Measurements from ENCODE around the gene ADAM15. TPM values are rescaled to one million over a fixed set of nuclear protein-coding genes. Genes with fewer than 3 reads are reported as not detected.

The ADAM15 gene
- total RNA-seq, 2 experiments from 2014 or later: 73.9 to 76.4 TPM

DNA sequence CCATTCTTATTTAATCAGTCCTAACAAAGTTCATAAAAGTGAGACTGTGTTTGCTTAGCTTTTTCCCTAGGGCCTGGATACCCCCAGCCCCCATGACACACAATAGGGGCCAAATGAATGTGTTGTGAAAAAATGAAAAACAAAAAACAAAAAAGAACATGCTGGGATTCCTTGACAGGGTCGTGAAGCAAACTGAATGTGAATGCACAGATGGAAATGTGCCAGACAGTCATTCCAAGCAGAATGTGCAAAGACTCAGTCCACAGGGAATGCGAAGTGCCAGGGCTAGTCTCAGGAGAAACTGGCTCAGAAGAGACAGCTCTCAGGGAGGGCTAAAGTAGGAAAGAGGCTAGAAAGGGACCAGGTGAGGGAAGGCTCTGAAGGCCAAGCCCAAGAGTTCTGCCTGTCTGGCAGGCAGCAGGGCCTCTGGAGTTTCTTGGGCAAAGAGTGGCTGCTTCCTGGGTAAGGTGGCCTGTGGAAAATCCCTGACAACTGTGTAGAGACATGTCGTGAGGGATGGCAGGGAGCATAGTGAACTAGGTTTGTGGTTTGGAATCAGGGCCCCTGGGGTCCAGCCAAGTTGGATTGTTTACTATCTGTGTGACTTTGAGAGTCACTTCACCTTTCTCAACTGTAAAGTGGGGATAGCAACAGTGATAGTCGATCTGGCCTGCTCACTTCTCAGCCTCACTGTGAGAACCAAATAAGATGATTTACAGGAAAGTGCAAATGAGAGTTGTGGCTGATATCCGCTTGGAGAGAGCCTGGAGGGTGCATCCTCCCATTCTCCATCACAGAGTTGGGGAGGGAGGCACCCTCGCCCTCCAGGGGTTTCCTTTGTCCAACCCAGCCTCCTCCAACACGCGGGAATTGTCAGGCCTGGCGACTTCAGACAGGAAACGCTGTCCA lies 1.2 kb upstream of the ADAM15 start:
- Mint-ChIP-seq H3K27me3 (no peaks in the 10 kb centered on the region), H3K27ac (peak overlapping the region; percentile 80), H3K4me1 (peaks cover 33% of the 10 kb centered on the region), H3K9me3 (no peaks in the 10 kb centered on the region), H3K4me3 (peak overlapping the region; percentile 84), H3K36me3 (ENCODE audit: low read depth) (no peaks in the 10 kb centered on the region)
- DNase-seq: no peak
- CTCF ChIA-PET: interaction anchor here (1.0 to 12.9 kb wide), 9 partner anchors 8 to 490 kb away, joined by 3 to 107 read pairs (median 16); partner anchors contain the start of genes EFNA4 and KRTCAP2
- POLR2A ChIA-PET: interaction anchor here (0.6 to 1.5 kb wide), 10 partner anchors 10 to 582 kb away, joined by 3 to 7 read pairs (median 3); partner anchors contain the start of genes CKS1B and PBXIP1

- Mint-ChIP-seq H3K9me3 (no peaks in the 10 kb centered on the region), H3K4me1 (peaks cover 30% of the 10 kb centered on the region), H3K27ac (peak overlapping the region; percentile 68), H3K36me3 (ENCODE audit: low read depth) (peaks cover 9% of the 10 kb centered on the region), H3K4me3 (peak overlapping the region; percentile 84), H3K27me3 (no peaks in the 10 kb centered on the region)
- POLR2A ChIA-PET: interaction anchor here (0.8 to 2.2 kb wide), 11 partner anchors 8 to 143 kb away, joined by 3 to 9 read pairs (median 4); partner anchors contain the start of genes CKS1B, FLAD1 and PMVK
- DNase-seq: no peak
- CTCF ChIA-PET: interaction anchor here (0.6 to 6.4 kb wide), 24 partner anchors 10 to 491 kb away, joined by 3 to 65 read pairs (median 4); partner anchors contain the start of genes EFNA4, FLAD1, KRTCAP2 and PMVK
Observed at GRCh38 chr1:155051342-155051776, 243 bp downstream of the ADAM15 start.

- Mint-ChIP-seq H3K27me3 (no peaks in the 10 kb centered on the region), H3K27ac (peak overlapping the region; percentile 68), H3K9me3 (no peaks in the 10 kb centered on the region), H3K36me3 (ENCODE audit: low read depth) (peaks cover 12% of the 10 kb centered on the region), H3K4me1 (peaks cover 30% of the 10 kb centered on the region), H3K4me3 (peak overlapping the region; percentile 84)
- DNase-seq: peak; percentile 54
- CTCF ChIA-PET: interaction anchor here (0.9 to 6.4 kb wide), 10 partner anchors 10 to 121 kb away, joined by 3 to 65 read pairs (median 10); partner anchors contain the start of genes EFNA4, KRTCAP2 and PMVK
- POLR2A ChIA-PET: interaction anchor here (0.8 to 2.2 kb wide), 10 partner anchors 8 to 143 kb away, joined by 3 to 9 read pairs (median 4); partner anchors contain the start of genes FLAD1 and PMVK
Observed at GRCh38 chr1:155051777-155052398, 772 bp downstream of the ADAM15 start.

- CTCF ChIA-PET: interaction anchor here (0.7 to 6.4 kb wide), 11 partner anchors 9 to 120 kb away, joined by 3 to 65 read pairs (median 4); partner anchors contain the start of genes EFNA4, FLAD1, KRTCAP2 and PMVK
- Mint-ChIP-seq H3K9me3 (no peaks in the 10 kb centered on the region), H3K4me1 (peaks cover 30% of the 10 kb centered on the region), H3K36me3 (ENCODE audit: low read depth) (peaks cover 12% of the 10 kb centered on the region), H3K27ac (peak overlapping the region; percentile 84), H3K4me3 (peak overlapping the region; percentile 84), H3K27me3 (no peaks in the 10 kb centered on the region)
- POLR2A ChIA-PET: interaction anchor here (0.8 to 2.4 kb wide), 9 partner anchors 8 to 142 kb away, joined by 3 to 9 read pairs (median 4); partner anchors contain the start of genes CKS1B and PMVK
- peak; percentile 42 for DNase-seq
Observed at GRCh38 chr1:155052439-155053395, 1.6 kb downstream of the ADAM15 start.

- no peaks in the 10 kb centered on the region for H3K27me3 Mint-ChIP-seq
- ChIA-PET CTCF (interaction anchor here (1.0 to 8.3 kb wide), 9 partner anchors 8 to 117 kb away, joined by 4 to 107 read pairs (median 5); partner anchors contain the start of genes EFNA4, FLAD1 and PMVK), POLR2A (interaction anchor here (2.1 to 2.4 kb wide), 2 partner anchors 80 to 117 kb away, joined by 5 to 9 read pairs; partner anchors contain the start of genes CKS1B and PMVK)
- H3K36me3 Mint-ChIP-seq (ENCODE audit: low read depth): peaks cover 15% of the 10 kb centered on the region
- H3K4me1 Mint-ChIP-seq: peaks cover 30% of the 10 kb centered on the region
- no peak for DNase-seq
- H3K4me3 Mint-ChIP-seq: peak overlapping the region; percentile 84
- peak overlapping the region; percentile 84 for H3K27ac Mint-ChIP-seq
- H3K9me3 Mint-ChIP-seq: no peaks in the 10 kb centered on the region
Observed at GRCh38 chr1:155053531-155054105, 2.5 kb downstream of the ADAM15 start.

DNA sequence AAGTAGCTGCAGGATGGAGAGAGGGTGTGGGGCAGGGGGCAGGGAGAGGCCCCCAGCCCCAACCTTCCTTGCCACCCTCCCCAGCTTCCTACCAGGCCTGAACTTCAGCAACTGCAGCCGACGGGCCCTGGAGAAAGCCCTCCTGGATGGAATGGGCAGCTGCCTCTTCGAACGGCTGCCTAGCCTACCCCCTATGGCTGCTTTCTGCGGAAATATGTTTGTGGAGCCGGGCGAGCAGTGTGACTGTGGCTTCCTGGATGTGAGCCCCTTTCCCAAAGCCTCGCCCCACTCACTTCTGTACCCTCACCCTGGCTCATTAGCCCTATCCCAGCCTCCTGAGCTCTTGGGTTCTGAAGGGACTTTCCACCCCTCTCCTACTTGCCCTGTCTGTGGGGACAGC lies 6.0 kb downstream of the ADAM15 start:
- CTCF ChIA-PET: interaction anchor here (1.5 to 12.1 kb wide), 3 partner anchors 14 to 35 kb away, joined by 3 to 121 read pairs (median 107); no protein-coding TSS in a partner anchor
- Mint-ChIP-seq H3K4me1 (peaks cover 26% of the 10 kb centered on the region), H3K36me3 (ENCODE audit: low read depth) (peaks cover 19% of the 10 kb centered on the region), H3K27me3 (no peaks in the 10 kb centered on the region), H3K27ac (no peak overlapping the region), H3K4me3 (no peak overlapping the region), H3K9me3 (no peaks in the 10 kb centered on the region)
- DNase-seq: no peak
- POLR2A ChIA-PET: interaction anchor here (1.2 to 2.0 kb wide), 2 partner anchors 12 to 74 kb away, joined by 4 to 5 read pairs; partner anchors contain the start of gene FLAD1

DNA sequence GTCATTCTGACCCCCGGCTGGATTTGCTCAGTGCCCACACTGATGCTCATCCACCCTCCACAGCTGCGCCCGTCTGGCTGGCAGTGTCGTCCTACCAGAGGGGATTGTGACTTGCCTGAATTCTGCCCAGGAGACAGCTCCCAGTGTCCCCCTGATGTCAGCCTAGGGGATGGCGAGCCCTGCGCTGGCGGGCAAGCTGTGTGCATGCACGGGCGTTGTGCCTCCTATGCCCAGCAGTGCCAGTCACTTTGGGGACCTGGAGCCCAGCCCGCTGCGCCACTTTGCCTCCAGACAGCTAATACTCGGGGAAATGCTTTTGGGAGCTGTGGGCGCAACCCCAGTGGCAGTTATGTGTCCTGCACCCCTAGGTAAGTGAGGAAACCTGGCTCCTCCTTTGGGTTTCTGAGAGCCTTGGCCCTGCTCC lies 6.7 kb downstream of the ADAM15 start:
- CTCF ChIA-PET: interaction anchor here (8.3 to 12.1 kb wide), 2 partner anchors 15 to 27 kb away, joined by 107 to 121 read pairs; no protein-coding TSS in a partner anchor
- Mint-ChIP-seq H3K4me1 (peaks cover 24% of the 10 kb centered on the region), H3K4me3 (no peak overlapping the region), H3K27me3 (no peaks in the 10 kb centered on the region), H3K9me3 (no peaks in the 10 kb centered on the region), H3K36me3 (ENCODE audit: low read depth) (peaks cover 19% of the 10 kb centered on the region), H3K27ac (no peak overlapping the region)
- no peak for DNase-seq
- POLR2A ChIA-PET: interaction anchor here (2.0 kb wide), 1 partner anchor 13 kb away, joined by 5 read pairs; no protein-coding TSS in a partner anchor

GRCh38 chr1:155060736-155061135 lies 9.6 kb downstream of the ADAM15 start:
- no peak overlapping the region for H3K4me3 Mint-ChIP-seq
- H3K9me3 Mint-ChIP-seq: no peaks in the 10 kb centered on the region
- POLR2A ChIA-PET: interaction anchor here (1.1 to 1.4 kb wide), 3 partner anchors 8 to 67 kb away, joined by 3 to 4 read pairs (median 4); partner anchors contain the start of gene EFNA3
- peaks cover 30% of the 10 kb centered on the region for H3K4me1 Mint-ChIP-seq
- no peak overlapping the region for H3K27ac Mint-ChIP-seq
- DNase-seq: no peak
- no peaks in the 10 kb centered on the region for H3K27me3 Mint-ChIP-seq
- CTCF ChIA-PET: interaction anchor here (1.3 to 12.1 kb wide), 10 partner anchors 9 to 67 kb away, joined by 3 to 121 read pairs (median 6); partner anchors contain the start of genes ADAM15, EFNA3 and LENEP
- peaks cover 16% of the 10 kb centered on the region for H3K36me3 Mint-ChIP-seq (ENCODE audit: low read depth)

DNA sequence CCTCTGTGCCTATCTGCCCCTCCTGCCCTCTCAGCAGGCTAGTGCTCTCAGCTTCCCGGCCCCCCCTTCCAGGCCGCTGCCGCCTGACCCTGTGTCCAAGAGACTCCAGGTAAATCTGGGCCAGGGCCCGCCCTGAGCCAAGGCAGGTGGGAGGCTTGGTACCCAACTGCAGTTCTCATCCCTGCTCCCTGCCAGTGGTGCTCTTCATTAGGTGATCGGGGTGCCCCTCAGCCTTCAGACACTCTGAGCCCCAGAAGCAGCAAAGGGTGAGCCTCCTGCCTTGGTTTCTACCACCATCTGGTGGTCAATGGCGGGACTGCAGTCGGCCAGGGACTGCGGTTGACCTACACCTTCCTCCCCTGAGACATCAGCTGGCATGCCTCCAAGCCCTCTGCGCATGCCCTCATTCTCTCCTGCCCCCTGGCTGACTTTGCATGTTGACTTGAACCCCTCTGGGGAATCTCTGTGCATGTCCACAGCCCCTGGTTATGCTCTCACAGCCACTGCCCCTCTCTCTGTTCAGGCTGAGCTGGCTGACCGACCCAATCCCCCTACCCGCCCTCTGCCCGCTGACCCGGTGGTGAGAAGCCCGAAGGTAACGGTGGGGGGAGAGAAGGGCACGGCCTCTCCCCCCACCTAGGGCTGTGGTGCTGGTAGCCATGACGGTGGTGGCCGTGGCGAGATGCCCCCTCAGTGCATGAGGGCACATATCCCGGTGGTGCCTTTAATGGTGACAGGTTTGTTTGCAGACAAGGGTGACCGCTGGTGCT lies 10.4 kb downstream of the ADAM15 start:
- peaks cover 7% of the 10 kb centered on the region for H3K36me3 Mint-ChIP-seq (ENCODE audit: low read depth)
- ChIA-PET CTCF (interaction anchor here (0.5 to 12.1 kb wide), 21 partner anchors 10 to 494 kb away, joined by 3 to 121 read pairs (median 4); partner anchors contain the start of genes ADAM15, CHRNB2, EFNA3 and FLAD1), POLR2A (interaction anchor here (0.8 to 1.4 kb wide), 8 partner anchors 9 to 126 kb away, joined by 3 to 4 read pairs (median 4); partner anchors contain the start of gene EFNA3)
- no peaks in the 10 kb centered on the region for H3K9me3 Mint-ChIP-seq
- no peaks in the 10 kb centered on the region for H3K27me3 Mint-ChIP-seq
- H3K4me1 Mint-ChIP-seq: peaks cover 35% of the 10 kb centered on the region
- H3K27ac Mint-ChIP-seq: peak overlapping the region; percentile 28
- peak overlapping the region; percentile 32 for H3K4me3 Mint-ChIP-seq
- peak; percentile 95 for DNase-seq

GRCh38 chr1:155062151-155062686 lies 11.1 kb downstream of the ADAM15 start:
- Mint-ChIP-seq H3K36me3 (ENCODE audit: low read depth) (peaks cover 10% of the 10 kb centered on the region), H3K9me3 (no peaks in the 10 kb centered on the region), H3K27ac (no peak overlapping the region), H3K4me3 (no peak overlapping the region), H3K27me3 (no peaks in the 10 kb centered on the region), H3K4me1 (peaks cover 35% of the 10 kb centered on the region)
- no peak for DNase-seq
- ChIA-PET CTCF (interaction anchor here (0.5 to 12.1 kb wide), 23 partner anchors 9 to 495 kb away, joined by 3 to 121 read pairs (median 4); partner anchors contain the start of genes ADAM15, CHRNB2, EFNA3 and FLAD1), POLR2A (interaction anchor here (0.8 to 3.6 kb wide), 8 partner anchors 10 to 127 kb away, joined by 3 to 22 read pairs (median 3); partner anchors contain the start of gene EFNA3)
